Measurements from ENCODE around the gene SCAMP4.
A peak's percentile ranks its signal among the peaks of the same experiment; 100 is the strongest.

The SCAMP4 gene

GRCh38 chr19:1945899-1946298 lies 40.7 kb downstream of the SCAMP4 start:
- TF ChIP-seq CTCF (IDR thresholded peaks at IDR 0.05; ENCODE audit: insufficient read depth, low read length, missing control alignments) = peak; percentile 65
- ChIA-PET POLR2A (interaction anchor here (0.7 kb wide), 1 partner anchor 111 kb away, joined by 3 read pairs; no protein-coding TSS in a partner anchor), CTCF (interaction anchor here (0.8 to 1.2 kb wide), 5 partner anchors 11 to 124 kb away, joined by 3 to 4 read pairs (median 3); no protein-coding TSS in a partner anchor)
- no peak overlapping the region for H3K4me3 ChIP-seq (ENCODE audit: low read depth, low read length)
- DNase-seq (ENCODE audit: low read depth, low spot score) = no peak

GRCh38 chr19:1947651-1948209 lies 42.5 kb downstream of the SCAMP4 start:
- ChIA-PET CTCF (interaction anchor here (1.7 kb wide), 1 partner anchor 18 kb away, joined by 6 read pairs; no protein-coding TSS in a partner anchor), POLR2A (no interaction called here)

GRCh38 chr19:1949304-1950101 lies 44.3 kb downstream of the SCAMP4 start:
- DNase-seq (ENCODE audit: low read depth, low spot score) = no peak
- no peak overlapping the region for H3K4me3 ChIP-seq (ENCODE audit: low read depth, low read length)
- ChIA-PET CTCF (no interaction called here), POLR2A (no interaction called here)
- TF ChIP-seq CTCF (IDR thresholded peaks at IDR 0.05; ENCODE audit: insufficient read depth, low read length, missing control alignments) = no peak

More at GRCh38 chr19:1947651-1948209, 42.5 kb downstream of the SCAMP4 start:
- no peak overlapping the region for H3K4me3 ChIP-seq (ENCODE audit: low read depth, low read length)
- TF ChIP-seq CTCF (IDR thresholded peaks at IDR 0.05; ENCODE audit: insufficient read depth, low read length, missing control alignments) = no peak
- DNase-seq (ENCODE audit: low read depth, low spot score) = no peak

- CTCF ChIA-PET = no interaction called here
- H3K4me3 ChIP-seq (ENCODE audit: low read depth, low read length) = no peak overlapping the region
- no peak for DNase-seq (ENCODE audit: low read depth, low spot score)
- no peak for TF ChIP-seq CTCF (IDR thresholded peaks at IDR 0.05; ENCODE audit: insufficient read depth, low read length, missing control alignments)
- POLR2A ChIA-PET = no interaction called here
Measured at GRCh38 chr19:1950640-1951039, 45.4 kb downstream of the SCAMP4 start.

- no peak for TF ChIP-seq CTCF (IDR thresholded peaks at IDR 0.05; ENCODE audit: insufficient read depth, low read length, missing control alignments)
- CTCF ChIA-PET = interaction anchor here (1.5 kb wide), 1 partner anchor 24 kb away, joined by 4 read pairs; no protein-coding TSS in a partner anchor
- H3K4me3 ChIP-seq (ENCODE audit: low read depth, low read length) = no peak overlapping the region
- POLR2A ChIA-PET = no interaction called here
- DNase-seq (ENCODE audit: low read depth, low spot score) = no peak
Measured at GRCh38 chr19:1952635-1953034, 47.4 kb downstream of the SCAMP4 start.

- ChIA-PET POLR2A (no interaction called here), CTCF (interaction anchor here (1.5 kb wide), 1 partner anchor 25 kb away, joined by 4 read pairs; no protein-coding TSS in a partner anchor)
- no peak for DNase-seq (ENCODE audit: low read depth, low spot score)
- no peak for TF ChIP-seq CTCF (IDR thresholded peaks at IDR 0.05; ENCODE audit: insufficient read depth, low read length, missing control alignments)
- no peak overlapping the region for H3K4me3 ChIP-seq (ENCODE audit: low read depth, low read length)
Measured at GRCh38 chr19:1953037-1953436, 47.8 kb downstream of the SCAMP4 start.

Data from AG04449 (cell line).